T-helper 9 cell (primary cell): ENCODE results near the gene ATP9A.
"Not testable (repeated sequence)": the region's sequence is repeated elsewhere in the genome, so short reads cannot be mapped to it uniquely, and the experiment has no call there.

Source experiments
- DNase-seq: peaks from one replicate; pipeline ENCODE4 v3.0.0-alpha.2; 2020

Gene ATP9A

DNA sequence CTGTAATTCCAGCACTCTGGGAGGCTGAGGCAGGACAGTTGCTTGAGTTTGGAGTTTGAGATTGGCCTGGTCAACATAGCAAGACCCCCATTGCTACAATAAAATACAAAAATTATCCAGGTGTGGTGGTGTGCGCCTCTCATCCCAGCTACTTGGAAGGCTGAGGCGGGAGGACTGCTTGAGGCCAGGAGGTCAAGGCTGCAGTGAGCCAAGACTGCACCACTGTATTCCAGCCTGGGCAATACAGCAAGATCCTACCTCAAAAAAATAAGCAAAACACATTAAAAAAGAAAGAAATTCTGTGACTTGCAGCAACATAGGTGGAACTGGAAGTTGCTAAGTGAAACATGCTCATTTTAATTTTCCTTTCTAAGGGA lies 119.6 kb downstream of the ATP9A start:
- DNase-seq, result no peak

DNA sequence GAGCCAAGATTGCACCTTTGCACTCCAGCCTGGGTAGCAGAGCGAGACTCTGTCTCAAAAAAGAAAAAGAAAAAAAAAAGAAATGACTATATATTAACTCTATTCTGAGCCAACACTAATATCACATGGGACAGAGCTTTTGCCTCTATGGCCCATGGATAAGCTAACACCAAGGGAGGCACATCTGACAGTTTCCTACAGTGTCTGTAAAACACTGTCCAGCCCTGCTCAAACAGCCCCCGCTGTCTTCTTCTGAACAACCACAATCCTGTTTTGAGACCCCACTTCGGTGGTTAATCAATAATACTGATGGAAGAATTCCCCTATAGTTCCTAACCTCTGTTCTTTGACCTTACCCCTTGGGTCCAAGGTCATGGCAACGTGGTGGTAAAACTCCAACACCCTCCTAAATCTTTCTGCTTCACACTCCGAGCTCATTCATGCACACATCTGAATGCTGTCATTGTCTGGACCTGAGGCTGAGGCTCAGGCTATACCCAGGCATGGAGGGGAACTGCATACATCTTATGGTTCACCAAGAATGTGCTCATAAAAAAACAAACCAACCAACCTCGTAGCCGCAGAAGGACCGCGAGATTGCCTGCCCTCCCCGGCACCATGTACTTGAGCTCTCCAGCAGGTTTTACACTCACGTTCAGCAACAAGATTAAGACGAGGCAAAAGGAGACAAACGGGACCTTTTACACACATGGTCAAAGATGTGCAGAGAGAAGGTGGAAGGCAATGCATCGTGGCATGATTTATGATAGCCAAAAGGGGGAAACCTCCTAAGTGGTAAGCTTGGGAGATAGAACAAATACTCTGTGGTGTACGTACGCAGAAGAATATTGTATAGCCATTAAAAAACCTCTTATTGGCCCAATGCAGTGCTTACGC lies 120.3 kb downstream of the ATP9A start:
- no peak for DNase-seq

DNA sequence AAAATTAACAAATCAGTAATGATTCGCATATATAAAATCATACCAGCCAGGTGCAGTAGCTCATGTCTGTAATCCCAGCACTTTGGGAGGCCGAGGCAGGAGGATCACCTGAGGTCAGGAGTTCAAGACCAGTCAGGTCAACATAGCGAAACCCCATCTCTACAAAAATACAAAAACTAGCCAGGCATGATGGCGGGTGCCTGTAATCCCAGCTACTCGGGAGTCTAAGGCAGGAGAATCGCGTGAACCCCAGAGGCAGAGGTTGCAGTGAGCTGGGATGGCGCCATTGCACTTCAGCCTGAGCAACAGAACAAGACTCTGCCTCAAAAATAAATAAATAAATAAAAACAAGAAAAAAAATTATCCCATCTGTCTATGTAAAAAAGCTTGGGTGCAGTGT lies 124.4 kb downstream of the ATP9A start:
- not testable (repeated sequence) for DNase-seq

DNA sequence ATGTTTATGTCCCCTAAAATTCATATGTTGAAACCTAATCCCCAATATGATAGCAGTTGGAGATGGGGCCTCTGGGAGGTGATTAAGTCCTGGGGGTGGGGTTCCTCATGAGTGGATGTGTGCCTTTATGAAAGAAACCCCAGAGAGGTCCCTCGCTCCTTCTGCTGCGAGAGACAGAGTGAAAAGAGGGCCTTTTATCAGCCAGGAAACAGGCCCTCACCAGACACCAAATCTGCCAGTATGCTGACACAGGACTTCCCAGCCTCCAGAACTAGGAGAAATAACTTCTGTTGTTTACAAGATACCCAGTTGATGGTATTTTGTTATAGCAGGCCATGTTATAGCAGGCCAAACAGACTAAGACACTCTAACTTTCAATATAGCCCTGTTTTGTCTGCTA lies 124.8 kb downstream of the ATP9A start:
- DNase-seq, result no peak

DNA sequence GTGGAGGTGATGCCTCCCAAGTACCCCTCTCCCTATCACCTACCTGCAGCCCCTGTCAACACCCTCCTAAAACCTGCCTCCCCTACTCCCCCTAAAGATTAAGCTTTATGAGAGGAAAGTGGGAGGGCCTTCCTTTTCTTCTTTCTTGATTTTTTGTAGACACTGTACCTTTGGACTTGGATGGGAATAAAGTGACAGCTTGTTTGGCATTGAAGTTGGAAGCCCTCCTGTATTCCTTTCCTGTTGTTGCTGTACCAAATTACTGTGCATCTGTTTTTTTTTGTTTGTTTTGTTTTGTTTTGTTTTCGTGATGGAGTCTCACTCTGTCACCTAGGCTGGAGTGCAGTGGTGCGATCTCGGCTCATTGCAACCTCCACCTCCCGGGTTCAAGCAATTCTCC lies 126.3 kb downstream of the ATP9A start:
- no peak for DNase-seq

DNA sequence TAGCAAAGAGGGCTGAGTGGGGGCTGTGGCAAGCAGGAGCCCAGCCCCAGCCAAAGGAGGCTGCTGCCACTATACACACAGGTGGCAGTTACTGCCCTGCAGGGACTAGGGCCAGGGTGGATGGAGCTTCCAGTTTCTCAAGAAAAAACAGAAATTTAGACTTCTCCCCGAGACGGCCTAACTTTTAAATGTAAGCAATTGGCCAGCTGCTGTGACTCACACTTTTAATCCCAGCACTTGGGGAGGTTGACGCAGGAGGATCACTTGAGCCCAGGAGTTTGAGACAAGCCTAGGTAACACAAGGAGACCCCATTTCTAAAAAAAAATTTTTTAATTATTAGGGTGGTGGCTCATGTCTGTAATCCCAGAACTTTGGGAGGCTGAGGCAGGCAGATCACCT lies 127.4 kb downstream of the ATP9A start:
- DNase-seq, result no peak

DNA sequence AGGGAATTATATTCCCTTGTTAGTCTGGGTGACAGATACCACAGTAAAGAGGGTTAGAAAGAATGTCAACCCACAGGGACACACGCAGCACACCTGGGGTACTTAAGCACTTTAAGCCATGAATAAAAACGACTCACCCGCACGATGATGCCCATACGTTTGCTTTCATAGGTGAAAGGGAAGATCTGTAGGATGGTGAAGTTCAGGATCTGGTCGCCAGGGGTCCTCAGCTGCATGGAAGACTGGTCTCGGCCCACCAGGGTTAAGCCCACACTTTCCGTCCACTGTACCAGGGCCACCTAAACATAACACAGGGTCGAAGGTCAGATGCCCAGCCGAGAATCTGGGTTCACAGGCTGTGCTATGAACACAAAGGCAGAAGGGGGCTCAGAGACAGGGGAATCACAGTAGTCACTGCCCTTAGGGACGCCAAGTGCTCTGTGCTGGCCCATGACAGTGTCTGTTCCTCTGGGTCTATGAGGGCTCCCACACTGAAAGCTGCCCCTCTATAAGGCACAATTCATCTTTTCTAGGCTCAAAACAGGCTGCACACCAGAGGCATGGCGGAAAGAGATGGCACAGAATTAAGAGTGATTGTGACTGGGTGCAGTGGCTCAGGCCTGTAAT lies 128.9 kb downstream of the ATP9A start:
- DNase-seq, result peak; percentile 28

DNA sequence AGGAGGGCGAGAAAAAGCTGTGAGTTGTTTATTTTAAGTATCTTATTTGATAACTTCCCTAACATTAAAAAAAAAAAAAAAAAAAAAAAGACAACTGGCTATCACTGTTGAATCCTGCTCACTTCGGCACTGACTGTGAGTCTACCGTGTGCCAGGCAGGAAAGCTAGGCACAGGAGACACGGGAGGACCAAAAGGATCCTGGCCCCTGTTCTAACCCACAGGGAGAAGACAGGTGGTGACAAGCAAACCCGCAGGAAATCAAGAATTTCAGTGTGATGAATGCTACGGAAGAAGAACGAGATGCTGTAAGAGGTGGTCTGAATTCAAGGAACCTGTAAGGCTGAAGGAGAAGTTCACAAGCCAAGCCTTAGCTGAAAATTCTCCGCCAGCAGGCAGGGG lies 130.9 kb downstream of the ATP9A start:
- no peak for DNase-seq

DNA sequence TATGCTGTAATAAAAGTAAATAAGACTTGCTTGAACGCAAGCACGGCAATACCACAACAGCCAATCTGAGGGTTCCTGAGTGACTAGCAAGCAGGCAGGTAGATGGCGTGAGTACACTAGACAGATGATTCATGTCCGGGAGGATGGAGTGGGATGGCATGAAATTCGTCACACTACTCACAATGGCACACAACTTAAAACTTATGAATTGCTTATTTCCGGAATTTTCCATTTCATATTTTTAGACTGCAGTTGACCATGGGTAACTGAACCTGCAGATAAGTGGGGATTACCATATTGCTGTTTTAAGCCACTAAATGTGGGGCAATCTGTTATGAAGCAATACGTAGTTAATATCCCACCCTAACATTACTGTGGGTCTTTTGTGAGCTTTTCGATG lies 132.1 kb downstream of the ATP9A start:
- DNase-seq, result no peak

DNA sequence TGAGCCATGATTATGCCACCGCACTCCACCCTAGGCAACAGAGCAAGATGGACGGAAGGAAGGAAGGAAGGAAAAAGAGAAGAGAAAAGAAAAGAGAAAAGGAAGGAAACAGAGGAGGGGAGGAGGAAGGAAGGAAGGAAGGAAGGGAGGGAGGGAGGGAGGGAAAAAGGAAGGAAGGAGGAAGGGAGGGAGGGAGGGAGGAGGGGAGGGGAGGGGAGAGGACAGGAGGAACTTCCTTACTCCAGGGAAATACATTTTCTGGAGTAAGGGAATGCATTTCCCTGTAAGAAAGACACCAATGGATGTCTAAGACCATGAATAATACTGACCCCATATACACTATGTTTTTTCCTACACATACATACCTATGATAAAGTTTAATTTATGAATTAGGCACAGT lies 132.5 kb downstream of the ATP9A start:
- DNase-seq, result no peak

DNA sequence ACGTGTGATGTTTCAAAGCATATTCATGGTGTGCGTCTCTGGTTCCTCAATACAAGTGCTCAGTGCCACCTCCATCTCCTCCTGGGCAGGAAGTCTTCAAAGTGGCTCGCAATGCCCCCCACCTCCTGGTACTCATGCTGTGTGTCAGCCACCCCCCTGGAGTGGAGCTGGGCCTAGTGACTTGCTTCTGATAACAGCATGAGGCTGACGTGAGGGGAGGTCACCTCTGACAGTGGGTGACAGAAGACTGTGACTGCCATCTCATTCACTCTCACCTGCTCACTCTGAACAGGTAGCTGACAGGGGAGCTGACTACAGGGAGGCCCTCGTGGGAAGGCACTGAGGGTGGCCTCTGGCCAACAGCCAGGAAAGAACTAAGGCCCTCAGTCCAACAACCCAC lies 133.3 kb downstream of the ATP9A start:
- DNase-seq, result no peak

DNA sequence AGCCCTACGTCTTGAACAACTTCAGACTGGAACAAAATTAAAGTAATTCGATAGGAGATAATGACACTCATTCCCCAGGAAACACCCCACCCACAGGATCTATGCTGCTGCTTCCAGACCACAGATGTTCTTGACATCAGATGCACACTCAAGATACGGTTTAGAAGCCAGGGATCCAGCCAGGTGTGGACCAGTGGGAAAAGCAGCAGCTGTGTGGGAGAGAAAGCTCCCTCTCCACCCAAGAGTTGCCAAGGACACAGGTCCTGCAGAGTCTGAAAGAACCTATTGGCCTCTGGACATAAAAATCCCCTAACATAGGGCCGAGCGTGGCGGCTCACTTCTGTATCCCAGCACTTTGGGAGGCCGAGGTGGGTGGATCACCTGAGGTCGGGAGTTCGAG lies 133.9 kb downstream of the ATP9A start:
- no peak for DNase-seq

DNA sequence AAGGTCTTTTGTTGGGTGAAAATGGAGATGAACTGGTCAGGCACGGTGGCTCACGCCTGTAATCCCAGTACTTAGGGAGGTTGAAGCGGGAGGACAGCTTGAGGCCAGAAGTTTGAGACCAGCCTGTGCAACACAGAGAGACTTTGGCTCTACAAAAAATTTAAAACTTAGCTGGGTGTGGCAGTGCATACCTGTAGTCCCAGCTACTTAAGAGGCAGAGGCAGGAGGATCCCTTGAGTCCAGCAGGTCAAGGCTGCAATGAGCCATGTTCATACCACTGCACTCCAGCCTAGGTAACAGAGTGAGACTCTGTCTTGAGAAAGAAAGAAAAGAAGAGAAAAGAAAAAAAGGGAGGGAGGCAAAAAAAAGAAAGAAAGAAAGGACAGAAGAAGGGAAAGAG lies 134.8 kb downstream of the ATP9A start:
- no peak for DNase-seq

DNA sequence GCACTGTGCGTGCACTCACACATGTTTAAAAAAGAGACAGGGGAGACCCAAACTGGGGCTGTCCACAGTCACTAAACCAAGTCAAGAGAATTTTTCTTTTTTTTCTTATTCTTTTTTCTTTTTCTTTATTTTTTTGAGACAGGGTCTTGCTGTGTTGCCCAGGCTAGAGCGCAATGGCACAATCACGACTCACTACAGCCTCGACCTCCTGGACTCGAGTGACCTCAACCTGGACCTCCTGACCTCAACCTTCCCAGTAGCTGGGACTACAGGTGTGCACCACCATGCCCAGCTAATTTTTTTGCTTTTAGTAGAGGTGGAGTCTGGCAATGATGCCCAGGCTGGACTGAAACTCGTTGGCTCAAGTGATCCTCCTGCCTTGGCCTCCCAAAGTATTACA lies 136.2 kb downstream of the ATP9A start:
- DNase-seq, result no peak

DNA sequence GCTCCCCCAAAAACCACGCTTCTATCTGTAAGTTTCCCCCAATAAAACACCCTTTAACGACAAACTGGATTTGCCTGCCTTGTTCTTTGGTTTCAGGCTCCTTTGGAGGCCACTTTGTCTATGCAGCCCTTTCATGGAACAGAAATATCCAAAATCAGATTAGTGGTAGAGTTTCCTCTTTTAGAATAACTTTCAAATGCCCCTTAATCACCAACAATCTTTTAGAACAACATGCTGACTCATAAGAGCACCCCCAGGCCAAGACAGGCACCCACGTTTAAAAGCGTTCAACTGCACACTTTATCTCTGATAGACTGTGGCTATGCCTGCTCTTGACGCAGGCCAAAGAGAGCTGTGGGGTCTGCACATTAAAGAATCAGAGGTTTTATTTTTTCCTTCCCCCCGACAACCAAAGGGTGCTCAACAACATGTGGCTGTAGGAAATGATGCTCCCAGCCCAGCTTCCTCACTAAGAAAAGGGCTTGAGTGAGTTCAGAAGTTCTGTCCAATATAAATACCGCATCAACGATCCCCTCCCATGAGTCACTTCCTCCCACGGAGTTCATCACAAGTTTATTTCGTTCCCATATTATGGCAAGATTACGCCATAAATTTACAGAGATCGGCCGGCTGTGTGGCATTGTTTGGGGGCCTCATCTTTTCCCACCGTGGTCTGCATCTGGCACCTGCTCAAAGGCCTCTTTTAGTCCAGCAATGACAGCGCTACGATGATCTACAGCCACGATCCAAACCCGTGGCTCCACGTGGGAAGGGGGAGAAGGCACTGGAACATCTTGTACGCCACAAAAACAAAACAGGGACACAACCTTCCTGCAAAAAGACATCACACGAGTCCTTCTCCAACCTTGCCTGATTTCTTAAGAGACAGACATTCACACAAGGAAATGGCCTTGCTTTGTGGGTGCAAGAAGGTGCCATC lies 136.9 kb downstream of the ATP9A start:
- no peak for DNase-seq

DNA sequence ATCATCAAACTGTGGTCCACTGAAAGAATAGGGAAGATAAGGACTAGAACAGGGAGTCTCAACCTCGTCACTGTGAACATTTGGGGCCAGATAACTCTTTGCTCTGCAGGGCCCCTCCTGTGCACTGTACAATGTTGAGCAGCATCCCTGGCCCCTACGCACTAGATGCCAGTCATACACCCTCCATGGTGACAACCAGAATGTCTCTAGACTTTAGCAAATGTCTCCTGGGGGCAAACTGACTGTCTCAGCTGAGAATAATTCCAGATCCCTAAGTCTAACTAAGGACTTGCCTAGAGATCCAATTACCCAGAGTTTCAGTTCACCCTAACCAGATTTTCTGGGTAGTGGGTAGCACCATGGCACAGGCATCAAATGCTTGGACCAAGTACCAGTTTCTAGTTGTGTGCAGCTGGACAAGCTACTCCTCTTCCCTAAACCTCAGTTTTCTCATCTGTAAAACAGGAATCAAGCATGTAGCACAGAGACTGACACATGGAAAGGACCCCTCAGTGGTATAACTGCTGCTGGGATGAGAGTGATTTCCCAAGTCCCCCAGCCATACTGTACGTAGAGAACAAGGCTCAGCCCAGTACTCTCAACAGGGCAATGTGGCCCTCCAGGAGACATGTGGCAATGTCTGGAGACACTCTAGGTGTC lies 138.7 kb downstream of the ATP9A start:
- DNase-seq, result no peak

DNA sequence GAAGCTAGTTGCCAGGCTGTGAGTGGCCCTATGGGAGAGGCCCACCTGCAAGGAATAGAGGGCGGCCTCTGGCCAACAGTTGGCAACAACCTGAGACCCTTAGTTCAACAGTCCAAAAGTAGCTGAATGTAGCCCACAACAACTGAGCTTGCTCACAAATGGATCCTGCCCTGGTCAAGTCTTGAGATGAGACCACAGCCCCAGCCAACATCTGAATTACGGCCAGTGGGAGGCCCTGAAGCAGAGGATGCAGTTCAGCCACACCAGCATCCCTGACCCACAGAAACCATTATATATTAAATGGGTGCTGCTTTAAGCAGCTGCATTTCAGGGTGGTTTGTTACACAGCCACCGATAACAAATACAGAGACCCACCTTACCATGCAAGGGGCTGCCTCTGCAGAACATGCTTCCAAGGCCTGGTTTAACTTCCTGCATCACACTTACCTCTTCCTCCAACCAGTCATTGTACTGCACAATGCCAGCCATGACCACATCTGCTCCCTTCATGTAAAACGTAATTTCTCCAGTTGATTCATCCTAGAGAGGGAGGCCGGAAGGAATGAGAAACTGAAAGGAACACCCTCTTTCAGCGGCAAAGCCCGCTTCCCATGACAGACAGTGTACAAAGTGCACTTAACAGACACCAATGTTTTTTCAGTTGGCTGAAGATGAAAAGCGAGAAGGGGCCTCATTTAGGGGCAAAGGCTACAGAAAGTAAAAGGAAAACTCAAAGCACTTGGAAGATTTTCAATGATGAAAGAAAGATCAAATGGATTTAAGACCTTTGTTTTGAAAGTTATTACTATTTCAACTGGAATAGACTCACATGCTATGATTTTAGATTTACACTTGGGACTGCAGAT lies 139.4 kb downstream of the ATP9A start:
- DNase-seq, result no peak

DNA sequence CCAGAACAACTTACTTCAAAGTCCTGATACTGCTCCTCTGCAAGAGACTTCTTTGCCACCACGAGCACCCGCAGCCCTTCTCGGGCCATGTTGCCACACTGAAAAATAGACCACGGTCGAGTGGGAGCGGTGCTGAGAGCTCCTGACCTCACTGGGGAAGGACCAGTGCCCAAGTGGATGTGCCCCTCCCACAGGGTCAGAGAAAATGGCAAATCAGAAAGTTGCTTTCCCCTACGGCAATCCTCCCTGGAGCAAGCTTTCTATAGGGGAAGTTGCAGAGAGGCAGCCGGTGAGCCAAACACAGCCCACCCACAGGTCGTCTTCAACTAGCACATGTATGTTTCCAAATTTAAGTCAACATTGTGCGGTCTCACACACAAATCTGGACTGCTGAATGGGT lies 140.6 kb downstream of the ATP9A start:
- DNase-seq, result no peak

DNA sequence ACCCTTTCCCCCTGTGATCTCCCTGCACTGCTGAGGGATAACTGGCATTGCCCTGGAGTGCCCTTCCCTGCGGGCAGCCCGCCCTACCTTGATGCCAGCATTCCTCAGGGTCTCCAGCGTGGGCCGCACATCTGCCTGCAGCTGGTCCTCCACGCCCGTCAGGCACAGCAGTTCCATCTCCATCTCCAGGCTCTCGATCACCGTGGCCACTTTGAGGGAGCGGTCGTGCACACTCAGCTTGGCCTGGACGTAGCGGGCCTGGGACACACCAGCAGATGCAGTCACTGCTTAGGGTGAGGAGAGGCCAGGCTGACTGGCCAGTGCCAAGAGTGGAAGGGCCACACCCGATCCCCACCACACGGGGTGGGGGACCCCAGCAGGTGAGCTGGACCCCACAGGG lies 143.1 kb downstream of the ATP9A start:
- DNase-seq, result no peak

DNA sequence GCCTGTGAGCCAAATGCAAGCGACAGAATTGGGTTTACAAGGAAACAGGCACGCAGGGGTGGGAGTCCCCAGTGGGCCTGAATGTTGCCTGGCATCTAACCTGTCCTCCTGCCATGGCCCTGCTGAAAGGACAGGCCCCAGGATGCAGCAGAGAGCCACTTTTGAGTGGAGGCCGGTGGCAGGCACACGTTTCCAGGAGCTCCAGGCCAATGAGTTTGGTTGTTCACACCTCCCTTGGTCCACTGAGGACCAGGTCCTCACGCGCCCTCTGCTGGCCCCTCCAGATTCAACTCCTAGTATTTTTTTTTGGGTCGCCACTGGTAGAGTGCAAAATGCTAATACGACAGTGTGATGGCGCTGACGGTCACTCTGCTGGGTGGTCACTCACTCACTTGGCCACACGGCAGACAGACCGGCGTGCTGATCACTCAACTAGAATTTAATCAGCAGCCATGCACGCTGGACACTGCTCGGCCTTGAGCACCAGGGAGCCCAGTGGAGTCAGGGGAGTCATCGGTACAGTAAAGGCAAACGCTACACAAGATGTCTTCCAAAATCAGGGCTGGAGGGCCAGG lies 143.9 kb downstream of the ATP9A start:
- DNase-seq, result peak; percentile 59

DNA sequence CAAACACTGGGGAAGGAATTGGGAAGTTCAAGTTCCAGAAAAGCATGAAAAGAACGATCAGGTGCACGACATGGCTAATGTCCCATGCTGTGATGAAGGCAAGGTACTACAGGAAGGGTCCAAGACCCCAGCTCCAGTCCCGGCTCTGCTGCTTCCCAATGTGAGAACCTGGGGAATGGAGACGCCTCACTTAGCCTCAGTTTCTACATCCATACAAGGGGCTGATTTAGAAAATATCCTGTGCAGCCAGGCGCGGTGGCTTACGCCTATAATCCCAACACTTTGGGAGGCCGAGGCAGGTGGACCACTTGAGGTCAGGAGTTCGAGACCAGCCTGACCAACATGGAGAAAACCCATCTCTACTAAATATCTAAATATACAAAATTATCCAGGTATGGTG lies 144.9 kb downstream of the ATP9A start:
- DNase-seq, result no peak
